ENCODE data around the gene MCM7.

The MCM7 gene

GRCh38 chr7:100065452-100066186 lies 35.6 kb downstream of the MCM7 start:
- no peak for DNase-seq

DNA sequence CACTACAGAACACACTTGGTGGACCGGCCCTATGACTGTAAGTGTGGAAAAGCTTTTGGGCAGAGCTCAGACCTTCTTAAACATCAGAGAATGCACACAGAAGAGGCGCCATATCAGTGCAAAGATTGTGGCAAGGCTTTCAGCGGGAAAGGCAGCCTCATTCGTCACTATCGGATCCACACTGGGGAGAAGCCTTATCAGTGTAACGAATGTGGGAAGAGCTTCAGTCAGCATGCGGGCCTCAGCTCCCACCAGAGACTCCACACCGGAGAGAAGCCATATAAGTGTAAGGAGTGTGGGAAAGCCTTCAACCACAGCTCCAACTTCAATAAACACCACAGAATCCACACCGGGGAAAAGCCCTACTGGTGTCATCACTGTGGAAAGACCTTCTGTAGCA lies 37.0 kb downstream of the MCM7 start:
- no peak for DNase-seq

DNA sequence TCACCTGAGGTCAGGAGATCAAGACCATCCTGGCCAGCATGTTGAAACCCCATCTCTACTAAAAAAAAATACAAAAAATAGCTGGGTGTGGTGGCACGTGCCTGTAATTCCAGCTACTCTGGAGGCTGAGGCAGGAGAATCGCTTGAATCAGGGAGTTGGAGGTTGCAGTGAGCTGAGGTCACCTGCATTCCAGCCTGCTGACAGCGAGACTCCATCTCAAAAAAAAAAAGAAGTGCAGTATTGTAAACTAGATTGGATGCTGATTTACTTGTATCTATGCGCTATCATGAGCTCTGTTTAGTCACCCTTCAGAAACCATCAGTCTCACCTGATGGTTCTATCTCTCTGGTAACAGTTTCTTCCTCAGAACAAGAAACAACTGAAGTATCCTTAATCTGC lies 37.8 kb downstream of the MCM7 start:
- DNase-seq: no peak

GRCh38 chr7:100061518-100062193 lies 39.5 kb downstream of the MCM7 start:
- no peak for DNase-seq

DNA sequence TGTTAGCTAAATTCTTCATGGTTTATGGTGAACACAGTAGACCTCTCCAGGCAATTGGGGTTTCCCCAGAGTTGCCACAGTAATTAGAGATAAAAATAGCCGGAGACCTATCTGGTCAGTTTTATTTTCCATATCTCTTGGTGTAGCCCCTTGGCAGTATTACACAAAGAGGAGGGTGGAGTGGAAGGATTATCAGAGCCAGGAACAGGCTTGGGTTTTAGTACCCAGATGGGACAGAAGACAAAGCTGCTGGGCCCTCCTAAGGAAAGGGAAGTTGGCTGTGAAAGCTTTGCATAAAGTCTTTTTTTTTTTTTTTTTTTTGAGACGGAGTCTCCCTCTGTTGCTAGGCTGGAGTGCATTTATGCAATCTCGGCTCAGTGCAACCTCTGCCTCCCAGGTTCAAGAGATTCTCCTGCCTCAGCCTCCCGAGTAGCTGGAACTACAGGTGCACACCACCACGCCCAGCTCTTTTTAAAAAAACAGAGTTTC lies 41.9 kb downstream of the MCM7 start:
- DNase-seq: no peak

DNA sequence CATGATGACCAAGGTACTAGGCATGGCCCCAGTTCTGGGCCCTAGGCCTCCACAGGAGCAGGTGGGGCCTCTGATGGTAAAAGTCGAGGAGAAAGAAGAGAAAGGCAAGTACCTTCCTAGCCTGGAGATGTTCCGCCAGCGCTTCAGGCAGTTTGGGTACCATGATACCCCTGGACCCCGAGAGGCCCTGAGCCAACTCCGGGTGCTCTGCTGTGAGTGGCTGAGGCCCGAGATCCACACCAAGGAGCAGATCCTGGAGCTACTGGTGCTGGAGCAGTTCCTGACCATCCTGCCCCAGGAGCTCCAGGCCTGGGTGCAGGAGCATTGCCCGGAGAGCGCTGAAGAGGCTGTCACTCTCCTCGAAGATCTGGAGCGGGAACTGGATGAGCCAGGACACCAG lies 44.2 kb downstream of the MCM7 start:
- no peak for DNase-seq

DNA sequence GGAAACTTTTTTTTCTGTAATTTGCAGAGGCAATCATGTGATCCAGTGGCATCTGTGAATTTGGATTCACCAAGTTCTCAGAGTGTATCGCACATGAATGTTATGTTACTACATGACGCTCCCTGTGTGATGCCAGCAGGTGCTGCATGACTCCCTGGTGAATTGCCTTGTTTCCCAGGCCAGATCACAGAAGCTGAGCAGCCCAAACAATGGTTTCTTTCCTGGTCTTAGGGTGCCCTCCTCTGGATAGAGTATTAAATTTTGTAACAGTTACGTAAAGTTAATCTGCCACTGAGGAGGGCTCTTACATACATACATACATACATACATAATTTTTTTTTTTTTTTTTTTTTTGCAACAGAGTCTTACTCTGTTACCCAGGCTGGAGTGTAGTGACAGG lies 48.0 kb downstream of the MCM7 start:
- DNase-seq: peak; percentile 36

DNA sequence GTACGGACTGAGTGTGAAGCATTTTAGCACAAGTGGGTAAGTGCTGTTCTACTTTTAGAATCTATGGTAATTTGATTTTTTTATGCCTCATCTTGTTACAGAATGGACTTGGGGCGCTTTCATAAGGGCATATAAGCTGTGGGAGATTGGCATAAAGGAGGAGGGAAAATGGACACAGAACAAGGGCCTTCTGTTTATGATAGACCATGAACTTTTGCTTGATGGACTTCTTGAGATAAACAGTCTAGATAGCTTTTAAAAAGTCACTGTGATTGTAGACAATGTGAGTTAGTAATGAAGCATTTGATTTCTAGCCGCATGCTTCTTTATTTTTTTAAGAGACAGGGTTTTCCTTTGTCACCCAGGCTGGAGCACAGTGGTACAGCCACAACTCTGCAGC lies 49.6 kb downstream of the MCM7 start:
- no peak for DNase-seq

GRCh38 chr7:100049441-100050291 lies 51.5 kb downstream of the MCM7 start, which contains the start of gene ZSCAN21:
ZSCAN21 (plus strand) TSS chr7:100049774; CDS start chr7:100057007, 7,233 bp downstream.
- peak; percentile 73 for DNase-seq

GRCh38 chr7:100048680-100049079 lies 52.5 kb downstream of the MCM7 start:
- DNase-seq: no peak

GRCh38 chr7:100044718-100045117 lies 56.5 kb downstream of the MCM7 start:
- DNase-seq: no peak
